IMR-90 (cell line): ENCODE results near the gene VLDLR. TPM values are rescaled to one million over a fixed set of nuclear protein-coding genes. Genes with fewer than 3 reads are reported as not detected.
A peak's percentile ranks its signal among the peaks of the same experiment; 100 is the strongest.

Experiments
- ATAC-seq: fragments of 200-7000 bp; cut with Tn5 transposase; 2 replicates; pipeline ENCODE4 v1.9.1; 2020; ENCODE audit warnings: low read depth, mild to moderate bottlenecking, moderate library complexity
- BruUV-seq: library from RNA; stranded (reverse); fragments of 400-500 nt; replicated peaks from 2 replicates; lab custom pipeline; 2021; lab: Mats Ljungman, UMichigan
- CTCF ChIA-PET: fragments of 300-600 bp; formaldehyde crosslinking; extraction: SDS; loops from one replicate; lab custom pipeline; 2021; ENCODE audit warnings: antibody characterized with exemption; lab: Yijun Ruan, JAX
- POLR2A ChIA-PET: fragments of 300-600 bp; sonication (Branson Sonifier 250); formaldehyde crosslinking; loops from one replicate; lab custom pipeline; 2022; ENCODE audit warnings: antibody characterized with exemption; ENCODE audit not compliant: unreplicated experiment; lab: Charles Lee
- DNase-seq: peaks from one replicate; pipeline ENCODE4 v3.0.0; 2013
- H2AFZ ChIP-seq: replicated peaks from 2 replicates; pipeline ENCODE3; 2013; ENCODE audit warnings: low read length, mild to moderate bottlenecking; ENCODE audit not compliant: poor library complexity
- H2AK5ac ChIP-seq: 2 replicates; pipeline ENCODE4 v1.6.1; 2013; ENCODE audit warnings: low read depth, low read length, inconsistent platforms
- H2AK9ac ChIP-seq: replicated peaks from 2 replicates; pipeline ENCODE3; 2013; ENCODE audit warnings: mild to moderate bottlenecking, low read depth, low read length, moderate library complexity; ENCODE audit not compliant: poor library complexity
- H2BK120ac ChIP-seq: 2 replicates; pipeline ENCODE4 v1.6.1; 2013; ENCODE audit warnings: low read depth, low read length, inconsistent platforms
- H2BK15ac ChIP-seq: 3 replicates; pipeline ENCODE4 v1.6.1; 2013; ENCODE audit warnings: low read depth, low read length, inconsistent platforms
- H2BK20ac ChIP-seq: 2 replicates; pipeline ENCODE4 v1.6.1; 2013; ENCODE audit warnings: low read depth, mild to moderate bottlenecking, inconsistent platforms, low read length, moderate library complexity
- H2BK5ac ChIP-seq: 2 replicates; pipeline ENCODE4 v1.6.1; 2013; ENCODE audit warnings: mild to moderate bottlenecking, low read depth, low read length, inconsistent platforms; ENCODE audit not compliant: poor library complexity, severe bottlenecking
- H3K14ac ChIP-seq: replicated peaks from 2 replicates; pipeline ENCODE4 v1.6.1; 2013; ENCODE audit warnings: low read depth, low read length, inconsistent platforms
- H3K18ac ChIP-seq: 2 replicates; pipeline ENCODE4 v1.6.1; 2013; ENCODE audit warnings: low read depth, low read length, control low read depth
- H3K23ac ChIP-seq: 2 replicates; pipeline ENCODE4 v1.6.1; 2013; ENCODE audit warnings: low read depth, low read length, inconsistent platforms
- H3K27ac ChIP-seq: 2 replicates; pipeline ENCODE4 v1.5.1; 2013; ENCODE audit warnings: mild to moderate bottlenecking, control low read depth, low read length; ENCODE audit not compliant: insufficient read depth
- H3K27me3 ChIP-seq: 2 replicates; pipeline ENCODE4 v1.6.1; 2013; ENCODE audit warnings: low read length; ENCODE audit not compliant: control insufficient read depth, insufficient read depth
- H3K36me3 ChIP-seq: 2 replicates; pipeline ENCODE4 v1.6.1; 2013; ENCODE audit warnings: low read length, mixed read lengths; ENCODE audit not compliant: control insufficient read depth, insufficient read depth
- H3K4ac ChIP-seq: 2 replicates; pipeline ENCODE4 v1.6.1; 2013; ENCODE audit warnings: low read depth, low read length, inconsistent platforms
- H3K4me1 ChIP-seq: 2 replicates; pipeline ENCODE4 v1.6.1; 2013; ENCODE audit warnings: low read length, mixed read lengths; ENCODE audit not compliant: control insufficient read depth, insufficient read depth
- H3K4me2 ChIP-seq: 2 replicates; pipeline ENCODE4 v1.6.1; 2013; ENCODE audit warnings: low read depth, mild to moderate bottlenecking, control low read depth, low read length, moderate library complexity
- H3K4me3 ChIP-seq: 2 replicates; pipeline ENCODE4 v1.5.1; 2013; ENCODE audit warnings: low read depth, mild to moderate bottlenecking, control low read depth, low read length, moderate library complexity; ENCODE audit not compliant: insufficient read depth
- H3K56ac ChIP-seq: 2 replicates; pipeline ENCODE4 v1.6.1; 2013; ENCODE audit warnings: low read length, inconsistent platforms; ENCODE audit not compliant: insufficient read depth; ENCODE audit errors: extremely low read depth
- H3K79me1 ChIP-seq, 2 experiments: 2 replicates each; pipeline ENCODE4 v1.6.1; 2013; ENCODE audit warnings: low read length in 2 of 2, inconsistent platforms in 1 of 2, low read depth in 1 of 2
- H3K9ac ChIP-seq: 2 replicates; pipeline ENCODE4 v1.6.1; 2013; ENCODE audit warnings: low read depth, low read length, control low read depth
- H3K9me1 ChIP-seq: 2 replicates; pipeline ENCODE4 v1.6.1; 2013; ENCODE audit warnings: low read length, inconsistent platforms; ENCODE audit not compliant: insufficient read depth
- H3K9me3 ChIP-seq: 2 replicates; pipeline ENCODE4 v1.6.1; 2013; ENCODE audit warnings: low read length; ENCODE audit not compliant: control insufficient read depth, insufficient read depth
- H4K20me1 ChIP-seq: 2 replicates; pipeline ENCODE4 v1.6.1; 2013; ENCODE audit warnings: low read length, inconsistent platforms; ENCODE audit not compliant: insufficient read depth
- H4K5ac ChIP-seq: 2 replicates; pipeline ENCODE4 v1.6.1; 2013; ENCODE audit warnings: mild to moderate bottlenecking, low read depth, low read length, control low read depth
- H4K8ac ChIP-seq, 2 experiments: 2 replicates each; pipeline ENCODE4 v1.6.1; 2013; ENCODE audit warnings: low read depth in 2 of 2, low read length in 2 of 2, control low read depth in 1 of 2, inconsistent platforms in 1 of 2
- H4K91ac ChIP-seq: 2 replicates; pipeline ENCODE4 v1.6.1; 2013; ENCODE audit warnings: low read depth, low read length, inconsistent platforms; ENCODE audit not compliant: insufficient read depth
- RCOR1 ChIP-seq: IDR thresholded peaks from 2 replicates; pipeline ENCODE4 v1.6.1; 2012; ENCODE audit warnings: mild to moderate bottlenecking, low read length, improper control_type of control experiment; ENCODE audit not compliant: insufficient replicate concordance
- SMC3 ChIP-seq: fragments of 150-350 bp; IDR thresholded peaks from 2 replicates; pipeline ENCODE4 v1.6.1; 2016; ENCODE audit warnings: low read depth, mild to moderate bottlenecking, antibody characterized with exemption, low read length, moderate library complexity
- WGBS, 2 experiments: methylation state at CpG; one replicate each; pipeline versions ENCODE4 v1.1.5 to v1.1.7; 2013; ENCODE audit warnings: missing lambda C conversion rate in 2 of 2; ENCODE audit not compliant: insufficient read length in 1 of 2; ENCODE audit errors: extremely low coverage in 2 of 2; 5-methylcytosine and 5-hydroxymethylcytosine counted together
- dilution Hi-C: fragments of 300-500 bp; cut with HindIII; formaldehyde crosslinking; loops from one replicate; pipeline ENCODE4 v1.14.3; 2018; ENCODE audit warnings: low sequenced_read_pairs; ENCODE audit not compliant: unreplicated experiment
- in situ Hi-C: fragments of 300-500 bp; cut with MboI; formaldehyde crosslinking; loops from 3 replicates; pipeline ENCODE4 v1.14.3; 2019; ENCODE audit warnings: low sequenced_read_pairs, inconsistent platforms, mixed read lengths
- intact Hi-C: fragments of 100-400 bp; cut with micrococcal nuclease; formaldehyde crosslinking; loops from 2 replicates; pipeline ENCODE4 v1.10.0; 2022
- polyA plus RNA-seq, 3 experiments: library from polyadenylated mRNA; depleted of rRNA; stranded (reverse); fragments of >200 nt; gene quantifications; 2 replicates each; pipeline ENCODE4 v1.2.3, GENCODE V29; 2012; ENCODE audit warnings: low replicate concordance in 1 of 3
- total RNA-seq: library from RNA; depleted of rRNA; stranded (reverse); fragments of >200 nt; gene quantifications from 2 replicates; pipeline ENCODE4 v1.2.3, GENCODE V29; 2012

The VLDLR gene
- total and polyA plus RNA-seq, 2 of the 4 experiments (the other 2 are of a cell fraction), result 9.0 to 10.2 TPM

GRCh38 chr9:2691626-2692025 lies 70.0 kb downstream of the VLDLR start:
- Histone ChIP-seq H2AK9ac (no peak overlapping the region), H3K27me3 (no peaks in the 10 kb centered on the region), H3K79me1 (no peaks in the 10 kb centered on the region), H2BK15ac (no peak overlapping the region), H2AFZ (no peak overlapping the region), H4K20me1 (no peaks in the 10 kb centered on the region), H4K91ac (no peak overlapping the region), H3K4me3 (no peak overlapping the region), H3K4me1 (no peaks in the 10 kb centered on the region), H3K9me3 (no peaks in the 10 kb centered on the region), H4K5ac (no peak overlapping the region), H2BK5ac (no peak overlapping the region), H4K8ac (no peak overlapping the region), H3K56ac (no peak overlapping the region), H3K4ac (no peak overlapping the region), H2BK120ac (no peak overlapping the region), H3K18ac (no peak overlapping the region), H3K23ac (no peak overlapping the region), H3K4me2 (no peak overlapping the region), H3K36me3 (no peaks in the 10 kb centered on the region), H3K14ac (no peak overlapping the region), H3K9me1 (peaks cover 7% of the 10 kb centered on the region; the same call in 1 of the 2 replicates), H3K27ac (no peak overlapping the region), H3K9ac (no peak overlapping the region), H2AK5ac (no peak overlapping the region), H2BK20ac (no peak overlapping the region)
- ChIA-PET CTCF (no interaction called here), POLR2A (interaction anchor here (0.6 kb wide), 1 partner anchor 27 kb away, joined by 3 read pairs; no protein-coding TSS in a partner anchor)
- TF ChIP-seq RCOR1, result no peak
- TF ChIP-seq SMC3, result no peak
- in situ Hi-C loops (no loop called here), intact Hi-C loops (no loop called here), dilution Hi-C loops (no loop called here)
- no TSS peak for BruUV-seq
- WGBS, 2 experiments, result no CpG with 5 or more reads among the region's 2 CpGs
- DNase-seq (peak; percentile 2), ATAC-seq (no peak)
